Stomach smooth muscle (tissue), 2 donors: ENCODE measurements around the gene METRN.
"Not testable (repeated sequence)": the region's sequence is repeated elsewhere in the genome, so short reads cannot be mapped to it uniquely, and the experiment has no call there.

ENCODE experiments used
- H3K27ac ChIP-seq: one replicate; pipeline ENCODE4 v1.7.0; 2013; ENCODE audit warnings: mild to moderate bottlenecking, low read length, inconsistent platforms
- H3K27me3 ChIP-seq, 2 donors: one replicate each; pipeline ENCODE4 v1.7.0; 2013; ENCODE audit warnings: low read length in 2 of 2; ENCODE audit not compliant: insufficient read depth in 2 of 2, control insufficient read depth in 1 of 2
- H3K36me3 ChIP-seq, 2 donors: one replicate each; pipeline ENCODE4 v1.7.0; 2013; ENCODE audit warnings: low read length in 2 of 2; ENCODE audit not compliant: control insufficient read depth in 2 of 2, insufficient read depth in 2 of 2
- H3K4me1 ChIP-seq: one replicate; pipeline ENCODE4 v1.7.0; 2013; ENCODE audit warnings: low read length; ENCODE audit not compliant: control insufficient read depth, insufficient read depth
- H3K4me3 ChIP-seq, 2 donors: one replicate each; pipeline ENCODE4 v1.7.0; 2013; ENCODE audit warnings: low read length in 2 of 2
- H3K9ac ChIP-seq, 2 donors: one replicate each; pipeline ENCODE4 v1.7.0; 2013; ENCODE audit warnings: low read length in 2 of 2, mild to moderate bottlenecking in 1 of 2
- H3K9me3 ChIP-seq, 2 donors: one replicate each; pipeline ENCODE4 v1.7.0; 2013; ENCODE audit warnings: low read length in 2 of 2; ENCODE audit not compliant: control insufficient read depth in 2 of 2
- donor health status: healthy.
- donor health status: Pancreatic carcinoma.

The METRN gene

DNA sequence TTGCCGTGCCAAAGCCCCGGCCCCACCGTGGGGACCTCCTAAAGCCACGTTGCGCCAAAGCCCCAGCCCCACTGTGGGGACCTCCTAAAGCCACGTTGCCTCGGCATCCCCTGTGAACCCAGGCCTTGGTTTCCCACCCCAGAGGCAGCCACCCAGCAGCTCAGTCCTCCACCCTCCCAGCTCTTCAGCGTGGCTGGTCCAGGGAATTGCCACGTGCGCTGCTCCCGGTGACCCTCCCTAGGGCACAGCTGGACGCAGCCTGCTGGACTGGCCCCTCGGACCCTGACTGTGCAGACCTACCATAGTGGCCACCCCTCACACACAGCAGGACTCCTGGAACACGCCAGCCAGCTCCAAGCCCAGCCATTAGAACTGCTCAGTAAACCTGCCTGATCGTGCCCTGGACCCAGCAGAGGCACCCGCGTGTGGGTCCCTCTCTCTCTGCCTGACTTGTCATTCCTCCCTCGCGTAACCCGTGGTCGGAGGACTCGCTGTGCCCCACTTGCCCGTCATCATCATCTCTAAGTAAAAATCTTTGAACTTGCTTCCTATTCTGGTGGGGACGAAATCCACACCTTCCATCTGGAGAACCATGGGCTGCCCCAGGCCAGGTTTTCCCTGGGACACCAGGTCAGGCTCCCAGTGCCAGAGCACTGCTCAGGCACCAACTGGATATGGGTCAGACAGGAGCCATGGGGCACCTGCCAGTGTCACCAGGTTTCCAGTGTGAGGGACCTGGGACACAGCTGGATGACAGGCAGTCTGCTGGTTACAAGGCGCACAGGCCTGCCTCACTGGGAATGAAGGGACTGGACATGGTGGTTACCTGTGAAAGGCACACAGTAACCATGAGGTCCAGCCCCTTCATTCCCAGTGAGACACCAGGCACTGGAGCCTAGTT lies 20.3 kb downstream of the METRN start:
- Histone ChIP-seq H3K9me3 (no peaks in the 10 kb centered on the region), H3K27ac (no peak overlapping the region), H3K27me3 (no peaks in the 10 kb centered on the region), H3K9ac (no peak overlapping the region), H3K36me3 (peaks cover 14 to 41% of the 10 kb centered on the region in 2 donors), H3K4me3 (no peak overlapping the region), H3K4me1 (peaks cover 9% of the 10 kb centered on the region)

DNA sequence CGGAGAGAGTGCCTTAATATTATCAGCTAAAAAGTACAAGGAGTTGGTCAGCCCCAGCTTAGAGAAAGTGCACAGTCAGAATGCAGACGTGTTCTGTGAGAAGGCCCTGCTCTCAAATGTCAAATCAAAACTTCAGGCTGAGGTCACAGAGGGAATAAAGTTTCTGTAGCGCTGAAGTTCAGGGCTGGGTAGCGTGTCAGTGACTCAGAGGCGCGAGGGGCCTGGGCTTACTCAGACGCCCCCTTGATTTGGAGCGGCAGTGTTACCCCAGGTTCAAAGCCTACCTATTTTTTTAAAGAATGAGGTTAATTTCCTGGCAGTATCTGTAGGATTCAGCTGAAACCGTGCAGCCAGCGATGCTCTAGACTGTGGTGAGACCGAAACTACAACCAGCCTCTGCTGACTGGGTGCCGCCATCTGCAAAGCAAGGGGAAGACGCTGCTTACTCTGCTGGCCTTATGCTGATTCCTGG lies 21.1 kb downstream of the METRN start:
- Histone ChIP-seq H3K9me3 (no peaks in the 10 kb centered on the region), H3K27ac (no peak overlapping the region), H3K27me3 (no peaks in the 10 kb centered on the region), H3K9ac (no peak overlapping the region), H3K4me1 (peaks cover 12% of the 10 kb centered on the region), H3K36me3 (peaks cover 14 to 41% of the 10 kb centered on the region in 2 donors), H3K4me3 (no peak overlapping the region)

GRCh38 chr16:736936-737481 lies 22.1 kb downstream of the METRN start:
- peaks cover 14 to 40% of the 10 kb centered on the region in 2 donors for H3K36me3 ChIP-seq
- H3K27me3 ChIP-seq, result no peaks in the 10 kb centered on the region
- H3K9me3 ChIP-seq, result no peaks in the 10 kb centered on the region
- H3K4me1 ChIP-seq, result peaks cover 15% of the 10 kb centered on the region
- H3K9ac ChIP-seq, result no peak overlapping the region
- H3K27ac ChIP-seq, result no peak overlapping the region
- no peak overlapping the region for H3K4me3 ChIP-seq

- Histone ChIP-seq H3K9ac (peak overlapping the region; percentile 69 to 89), H3K27ac (no peak overlapping the region), H3K4me3 (peak overlapping the region; percentile 60 to 84), H3K27me3 (no peaks in the 10 kb centered on the region), H3K36me3 (peaks cover 14 to 23% of the 10 kb centered on the region in 2 donors), H3K9me3 (no peaks in the 10 kb centered on the region), H3K4me1 (peaks cover 15% of the 10 kb centered on the region)
Observed at GRCh38 chr16:739560-740458, 24.9 kb downstream of the METRN start.

- Histone ChIP-seq H3K27ac (no peak overlapping the region), H3K4me1 (peaks cover 15% of the 10 kb centered on the region), H3K9me3 (no peaks in the 10 kb centered on the region), H3K9ac (peak overlapping the region; percentile 69 to 89), H3K4me3 (peak overlapping the region; percentile 60 to 84), H3K27me3 (no peaks in the 10 kb centered on the region), H3K36me3 (peaks cover 14 to 22% of the 10 kb centered on the region in 2 donors)
Observed at GRCh38 chr16:740459-740763, 25.5 kb downstream of the METRN start.

- H3K9me3 ChIP-seq, result no peaks in the 10 kb centered on the region
- peak within 1 kb of the TSS; percentile 60 to 84 for H3K4me3 ChIP-seq
- no peak within 1 kb of the TSS for H3K27ac ChIP-seq
- H3K36me3 ChIP-seq, result peaks cover 11 to 17% of the 10 kb centered on the region in 2 donors
- no peaks in the 10 kb centered on the region for H3K27me3 ChIP-seq
- H3K4me1 ChIP-seq, result peaks cover 15% of the 10 kb centered on the region
- peak within 1 kb of the TSS; percentile 69 to 89 for H3K9ac ChIP-seq
Observed at GRCh38 chr16:740764-741505, 26.0 kb downstream of the METRN start, which contains the start of gene CIAO3. Gene CIAO3 (minus strand): TSS chr16:740997. CDS start chr16:740985, 12 bp downstream.

DNA sequence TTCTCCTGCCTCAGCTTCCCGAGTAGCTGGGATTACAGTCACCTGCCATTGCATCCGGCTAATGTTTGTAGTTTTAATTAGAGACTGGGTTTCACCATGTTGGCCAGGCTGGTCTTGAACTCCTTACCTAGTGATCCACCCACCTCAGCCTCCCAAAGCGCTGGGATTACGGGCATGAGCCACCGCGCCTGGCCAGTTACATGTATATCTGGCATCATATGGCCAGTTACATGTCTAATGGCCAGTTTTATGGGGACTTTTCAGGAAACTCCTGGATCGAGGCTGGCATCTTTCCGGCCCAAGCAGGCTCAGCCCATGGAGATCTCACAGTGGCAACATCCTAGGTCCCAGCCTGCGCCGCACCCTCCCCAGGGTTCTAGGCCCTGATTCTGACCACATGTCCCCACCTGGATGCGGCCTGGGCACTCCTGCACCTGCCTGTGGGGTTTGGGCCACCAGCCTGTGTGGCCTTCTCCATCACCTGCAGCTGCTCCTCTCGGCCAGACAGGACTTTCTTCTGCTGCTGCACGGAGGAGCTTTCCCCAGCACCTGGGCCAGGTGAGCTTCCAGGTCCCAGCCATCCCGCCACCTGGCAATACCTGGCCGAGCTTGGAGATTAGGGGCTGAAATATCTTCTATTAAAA lies 27.2 kb downstream of the METRN start:
- H3K4me1 ChIP-seq, result peaks cover 15% of the 10 kb centered on the region
- no peak overlapping the region for H3K27ac ChIP-seq
- H3K36me3 ChIP-seq, result peaks cover 5 to 8% of the 10 kb centered on the region in 2 donors
- H3K9ac ChIP-seq, result no peak overlapping the region
- no peaks in the 10 kb centered on the region for H3K9me3 ChIP-seq
- H3K27me3 ChIP-seq, result no peaks in the 10 kb centered on the region
- H3K4me3 ChIP-seq, result no peak overlapping the region

- H3K9me3 ChIP-seq, H3K9ac ChIP-seq, H3K36me3 ChIP-seq, H3K4me3 ChIP-seq, H3K27me3 ChIP-seq, H3K27ac ChIP-seq: not testable (repeated sequence)
- H3K4me1 ChIP-seq, result peaks cover 15% of the 10 kb centered on the region
Observed at GRCh38 chr16:742894-743293, 28.0 kb downstream of the METRN start.

DNA sequence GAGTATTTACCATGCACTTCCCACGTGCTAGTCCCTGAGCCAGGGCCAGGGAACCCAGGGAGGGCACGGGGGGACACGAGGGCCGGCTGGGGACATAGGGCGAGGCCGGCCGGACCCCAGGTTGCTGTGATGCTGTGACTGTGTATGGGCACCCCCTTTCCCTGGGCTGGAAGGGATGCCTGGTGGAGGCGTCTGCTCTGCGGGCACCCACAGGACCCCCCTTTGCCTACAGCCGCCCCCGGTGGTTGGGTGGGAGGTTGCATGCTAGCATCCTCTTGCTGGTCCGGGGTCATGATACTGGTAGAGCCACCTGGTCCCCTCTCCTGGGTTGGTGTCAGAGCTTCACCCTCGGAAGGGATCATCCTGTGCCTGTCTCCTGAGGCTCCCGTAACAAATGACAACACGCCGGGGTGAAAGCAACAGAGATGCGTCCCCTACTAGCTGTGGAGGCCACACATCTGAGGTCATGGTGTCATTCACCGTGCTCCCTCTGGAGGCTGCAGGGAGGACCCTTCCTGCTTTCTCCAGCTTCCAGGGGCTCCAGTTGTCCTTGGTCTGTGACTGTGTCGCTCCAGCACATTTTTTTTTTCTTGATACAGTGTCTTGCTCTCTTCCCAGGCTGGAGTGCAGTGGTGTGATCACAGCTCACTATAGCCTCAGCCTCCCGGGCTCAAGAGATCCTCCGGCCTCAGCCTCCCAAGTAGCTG lies 29.0 kb downstream of the METRN start:
- Histone ChIP-seq H3K9me3 (no peaks in the 10 kb centered on the region), H3K27me3 (no peaks in the 10 kb centered on the region), H3K4me1 (peaks cover 15% of the 10 kb centered on the region), H3K36me3 (no peaks in the 10 kb centered on the region), H3K27ac (no peak overlapping the region), H3K9ac (no peak overlapping the region), H3K4me3 (no peak overlapping the region)
